Measurements from ENCODE around the gene CTNNA3. TPM values are rescaled to one million over a fixed set of nuclear protein-coding genes. Genes with fewer than 3 reads are reported as not detected.

The CTNNA3 gene
- total RNA-seq, 1 experiment from 2014 or later = 0.20 TPM

DNA sequence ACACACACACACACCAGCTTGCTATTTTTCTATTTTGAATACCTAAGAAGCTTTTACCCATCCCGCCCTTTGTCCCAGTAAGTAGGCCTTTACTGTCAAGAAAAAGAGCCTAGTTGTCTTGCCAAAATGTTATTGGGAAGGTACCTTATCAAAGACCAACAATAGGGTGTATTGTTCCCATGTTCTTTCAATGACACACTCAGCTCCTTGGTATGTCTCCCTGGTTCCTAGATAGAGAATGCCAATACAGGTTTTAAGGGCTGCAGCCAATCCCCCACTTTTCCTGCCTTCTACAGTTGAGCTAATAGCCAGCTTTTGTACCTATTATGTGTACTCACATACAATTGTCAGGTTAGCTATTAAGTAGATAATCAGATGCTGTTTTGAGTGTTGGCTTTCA is 862.1 kb downstream of the CTNNA3 start:
- H3K36me3 ChIP-seq (ENCODE audit: control insufficient read depth, insufficient read depth, low read length) = no peaks in the 10 kb centered on the region
- DNase-seq = no peak
- H3K36me3 Mint-ChIP-seq (ENCODE audit: insufficient read depth, unreplicated experiment) = no peaks in the 10 kb centered on the region
- no peak overlapping the region for H3K27ac Mint-ChIP-seq (ENCODE audit: unreplicated experiment)
- no peaks in the 10 kb centered on the region for H3K27me3 ChIP-seq (replicated peaks; ENCODE audit: control insufficient read depth, insufficient read depth, low read length)
- TF ChIP-seq, protein P1, sequence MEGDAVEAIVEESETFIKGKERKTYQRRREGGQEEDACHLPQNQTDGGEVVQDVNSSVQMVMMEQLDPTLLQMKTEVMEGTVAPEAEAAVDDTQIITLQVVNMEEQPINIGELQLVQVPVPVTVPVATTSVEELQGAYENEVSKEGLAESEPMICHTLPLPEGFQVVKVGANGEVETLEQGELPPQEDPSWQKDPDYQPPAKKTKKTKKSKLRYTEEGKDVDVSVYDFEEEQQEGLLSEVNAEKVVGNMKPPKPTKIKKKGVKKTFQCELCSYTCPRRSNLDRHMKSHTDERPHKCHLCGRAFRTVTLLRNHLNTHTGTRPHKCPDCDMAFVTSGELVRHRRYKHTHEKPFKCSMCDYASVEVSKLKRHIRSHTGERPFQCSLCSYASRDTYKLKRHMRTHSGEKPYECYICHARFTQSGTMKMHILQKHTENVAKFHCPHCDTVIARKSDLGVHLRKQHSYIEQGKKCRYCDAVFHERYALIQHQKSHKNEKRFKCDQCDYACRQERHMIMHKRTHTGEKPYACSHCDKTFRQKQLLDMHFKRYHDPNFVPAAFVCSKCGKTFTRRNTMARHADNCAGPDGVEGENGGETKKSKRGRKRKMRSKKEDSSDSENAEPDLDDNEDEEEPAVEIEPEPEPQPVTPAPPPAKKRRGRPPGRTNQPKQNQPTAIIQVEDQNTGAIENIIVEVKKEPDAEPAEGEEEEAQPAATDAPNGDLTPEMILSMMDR (IDR thresholded peaks at IDR 0.05; ENCODE audit: insufficient read depth in 1 of 2, low read depth in 1 of 2, low read length in 1 of 2, severe bottlenecking in 1 of 2, unreplicated experiment in 1 of 2) = no peak
- no peak overlapping the region for H3K4me3 ChIP-seq (ENCODE audit: low read depth, low read length)
- ChIA-PET CTCF (no interaction called here), POLR2A (no interaction called here)
- intact Hi-C loops (cut with micrococcal nuclease; ENCODE audit: unreplicated experiment) = no loop called here
- BruUV-seq (replicated peaks) = no TSS peak
- H3K4me1 ChIP-seq = no peaks in the 10 kb centered on the region
- H3K9me3 Mint-ChIP-seq (ENCODE audit: unreplicated experiment) = no peaks in the 10 kb centered on the region
- H3K9me3 ChIP-seq = no peaks in the 10 kb centered on the region
- H3K27me3 Mint-ChIP-seq (ENCODE audit: insufficient read depth, unreplicated experiment) = no peaks in the 10 kb centered on the region
- H3K4me3 Mint-ChIP-seq (ENCODE audit: unreplicated experiment) = no peak overlapping the region
- H3K4me1 Mint-ChIP-seq (ENCODE audit: low read depth, unreplicated experiment) = no peaks in the 10 kb centered on the region

DNA sequence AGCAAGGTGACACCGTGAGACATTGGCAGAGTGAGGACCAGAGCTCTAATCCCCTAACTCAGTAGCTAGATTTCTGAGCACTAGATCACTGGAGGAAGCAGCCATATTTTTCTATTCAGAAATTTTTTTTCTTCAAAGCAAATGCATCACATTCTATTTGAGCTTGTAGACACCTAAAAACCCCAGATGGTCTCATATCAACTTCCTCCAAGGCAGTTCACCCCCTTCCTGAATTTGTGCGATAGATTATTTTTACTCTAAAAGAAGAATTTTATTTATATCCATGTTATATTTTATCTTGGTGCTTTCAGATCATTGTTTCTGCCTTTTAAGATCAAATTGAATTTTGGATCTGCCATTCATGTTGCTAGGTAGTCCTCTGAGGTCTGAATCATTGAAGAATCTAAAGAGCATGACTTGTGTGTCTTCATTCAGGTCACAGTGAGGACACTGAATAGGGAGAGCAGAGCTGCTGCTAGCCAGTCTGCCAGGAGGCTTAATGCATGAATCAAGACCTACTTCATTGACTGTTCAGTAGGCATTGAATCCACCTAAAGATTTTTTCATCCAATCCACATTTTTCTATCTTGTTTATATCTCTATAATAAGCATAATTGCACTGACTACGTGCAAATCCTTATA is 863.1 kb downstream of the CTNNA3 start:
- H3K4me3 Mint-ChIP-seq (ENCODE audit: unreplicated experiment) = no peak overlapping the region
- Histone ChIP-seq H3K36me3 (ENCODE audit: control insufficient read depth, insufficient read depth, low read length) (no peaks in the 10 kb centered on the region), H3K4me1 (no peaks in the 10 kb centered on the region), H3K9me3 (no peaks in the 10 kb centered on the region), H3K4me3 (ENCODE audit: low read depth, low read length) (no peak overlapping the region), H3K27me3 (replicated peaks; ENCODE audit: control insufficient read depth, insufficient read depth, low read length) (no peaks in the 10 kb centered on the region)
- BruUV-seq (replicated peaks) = no TSS peak
- H3K9me3 Mint-ChIP-seq (ENCODE audit: unreplicated experiment) = no peaks in the 10 kb centered on the region
- no peaks in the 10 kb centered on the region for H3K27me3 Mint-ChIP-seq (ENCODE audit: insufficient read depth, unreplicated experiment)
- no peaks in the 10 kb centered on the region for H3K36me3 Mint-ChIP-seq (ENCODE audit: insufficient read depth, unreplicated experiment)
- ChIA-PET POLR2A (no interaction called here), CTCF (no interaction called here)
- H3K27ac Mint-ChIP-seq (ENCODE audit: unreplicated experiment) = no peak overlapping the region
- H3K4me1 Mint-ChIP-seq (ENCODE audit: low read depth, unreplicated experiment) = no peaks in the 10 kb centered on the region
- no peak for DNase-seq
- TF ChIP-seq, protein P1 (IDR thresholded peaks at IDR 0.05; ENCODE audit: insufficient read depth in 1 of 2, low read depth in 1 of 2, low read length in 1 of 2, severe bottlenecking in 1 of 2, unreplicated experiment in 1 of 2) = no peak
- intact Hi-C loops (cut with micrococcal nuclease; ENCODE audit: unreplicated experiment) = no loop called here

GRCh38 chr10:66828957-66829356 is 867.0 kb downstream of the CTNNA3 start:
- H3K4me3 Mint-ChIP-seq (ENCODE audit: unreplicated experiment) = no peak overlapping the region
- no peak for DNase-seq
- no TSS peak for BruUV-seq (replicated peaks)
- intact Hi-C loops (cut with micrococcal nuclease; ENCODE audit: unreplicated experiment) = no loop called here
- H3K9me3 Mint-ChIP-seq (ENCODE audit: unreplicated experiment) = no peaks in the 10 kb centered on the region
- POLR2A ChIA-PET = no interaction called here
- CTCF ChIA-PET = no interaction called here
- H3K4me1 Mint-ChIP-seq (ENCODE audit: low read depth, unreplicated experiment) = no peaks in the 10 kb centered on the region
- Histone ChIP-seq H3K9me3 (no peaks in the 10 kb centered on the region), H3K36me3 (ENCODE audit: control insufficient read depth, insufficient read depth, low read length) (no peaks in the 10 kb centered on the region), H3K4me3 (ENCODE audit: low read depth, low read length) (no peak overlapping the region), H3K27me3 (replicated peaks; ENCODE audit: control insufficient read depth, insufficient read depth, low read length) (no peaks in the 10 kb centered on the region), H3K4me1 (no peaks in the 10 kb centered on the region)
- H3K36me3 Mint-ChIP-seq (ENCODE audit: insufficient read depth, unreplicated experiment) = no peaks in the 10 kb centered on the region
- no peak overlapping the region for H3K27ac Mint-ChIP-seq (ENCODE audit: unreplicated experiment)
- TF ChIP-seq, protein P1 (IDR thresholded peaks at IDR 0.05; ENCODE audit: insufficient read depth in 1 of 2, low read depth in 1 of 2, low read length in 1 of 2, severe bottlenecking in 1 of 2, unreplicated experiment in 1 of 2) = no peak
- peaks cover 3% of the 10 kb centered on the region for H3K27me3 Mint-ChIP-seq (ENCODE audit: insufficient read depth, unreplicated experiment)

All from Caco-2 (cell line).